KBM-7 (cell line): ENCODE data around the gene DOCK6.
"Not testable (repeated sequence)": the region's sequence is repeated elsewhere in the genome, so short reads cannot be mapped to it uniquely, and the experiment has no call there.

Experiments used
- DNase-seq: peaks from one replicate; pipeline ENCODE4 v3.0.0-alpha.2; 2015
- in situ Hi-C: fragments of 300-500 bp; cut with MboI; formaldehyde crosslinking; loops from 2 replicates; pipeline ENCODE4 v1.14.3; 2020; ENCODE audit warnings: low sequenced_read_pairs, low pct_unique_long_range_greater_than_20kb, mixed read lengths

The DOCK6 gene

GRCh38 chr19:11181488-11181887 is 80.8 kb downstream of the DOCK6 start:
- in situ Hi-C loops: no loop called here
- DNase-seq: no peak

GRCh38 chr19:11180975-11181374 is 81.3 kb downstream of the DOCK6 start:
- in situ Hi-C loops, DNase-seq: not testable (repeated sequence)

GRCh38 chr19:11180346-11180745 is 82.0 kb downstream of the DOCK6 start:
- in situ Hi-C loops: no loop called here
- DNase-seq: no peak

- no peak for DNase-seq
- in situ Hi-C loops: no loop called here
Observed at GRCh38 chr19:11179716-11180297, 82.5 kb downstream of the DOCK6 start.

GRCh38 chr19:11179145-11179465 is 83.2 kb downstream of the DOCK6 start:
- in situ Hi-C loops, DNase-seq: not testable (repeated sequence)

- in situ Hi-C loops: no loop called here
Observed at GRCh38 chr19:11177592-11177991, 84.7 kb downstream of the DOCK6 start.

GRCh38 chr19:11176466-11177193 is 85.7 kb downstream of the DOCK6 start:
- in situ Hi-C loops: no loop called here

More at GRCh38 chr19:11177592-11177991, 84.7 kb downstream of the DOCK6 start:
- DNase-seq: no peak

GRCh38 chr19:11175920-11176319 is 86.4 kb downstream of the DOCK6 start:
- in situ Hi-C loops: no loop called here
- DNase-seq: no peak

More at GRCh38 chr19:11176466-11177193, 85.7 kb downstream of the DOCK6 start:
- DNase-seq: no peak

GRCh38 chr19:11174336-11174735 is 88.0 kb downstream of the DOCK6 start:
- no peak for DNase-seq
- in situ Hi-C loops: no loop called here

GRCh38 chr19:11173516-11174155 is 88.7 kb downstream of the DOCK6 start:
- in situ Hi-C loops: no loop called here
- no peak for DNase-seq

GRCh38 chr19:11172576-11172975 is 89.7 kb downstream of the DOCK6 start:
- no peak for DNase-seq
- in situ Hi-C loops: no loop called here

GRCh38 chr19:11171144-11171543 is 91.2 kb downstream of the DOCK6 start:
- in situ Hi-C loops: no loop called here
- DNase-seq: no peak

GRCh38 chr19:11169896-11170678 is 92.2 kb downstream of the DOCK6 start:
- no peak for DNase-seq

GRCh38 chr19:11168568-11168967 is 93.8 kb downstream of the DOCK6 start:
- in situ Hi-C loops: no loop called here
- no peak for DNase-seq

More at GRCh38 chr19:11169896-11170678, 92.2 kb downstream of the DOCK6 start:
- in situ Hi-C loops: no loop called here

GRCh38 chr19:11166281-11167142 is 95.8 kb downstream of the DOCK6 start:
- in situ Hi-C loops: no loop called here

GRCh38 chr19:11165486-11166030 is 96.8 kb downstream of the DOCK6 start:
- in situ Hi-C loops: no loop called here
- DNase-seq: no peak

More at GRCh38 chr19:11166281-11167142, 95.8 kb downstream of the DOCK6 start:
- DNase-seq: no peak

GRCh38 chr19:11164879-11165406 is 97.4 kb downstream of the DOCK6 start:
- in situ Hi-C loops: no loop called here
- DNase-seq: no peak

- in situ Hi-C loops: no loop called here
Observed at GRCh38 chr19:11164296-11164695, 98.0 kb downstream of the DOCK6 start.

More at GRCh38 chr19:11164296-11164695, 98.0 kb downstream of the DOCK6 start:
- no peak for DNase-seq
